Neural progenitor cell (in vitro differentiated cells): Measurements from ENCODE around the gene POU6F2. TPM values are rescaled to one million over a fixed set of nuclear protein-coding genes. Genes with fewer than 3 reads are reported as not detected.

Source experiments
- DNase-seq: peaks from one replicate; pipeline ENCODE4 v3.0.0-alpha.2; 2016; ENCODE audit warnings: low spot score
- H2AFZ ChIP-seq: fragments of 200-600 bp; sonication (generic); replicated peaks from 2 replicates; pipeline ENCODE4 v1.6.1; 2016; ENCODE audit warnings: antibody characterized with exemption
- H3F3A ChIP-seq: fragments of 200-600 bp; sonication (generic); 2 replicates; pipeline ENCODE4 v1.6.1; 2016; ENCODE audit warnings: antibody characterized with exemption, low read depth
- H3K27ac ChIP-seq: fragments of 200-600 bp; sonication (generic); 2 replicates; pipeline ENCODE4 v1.5.1; 2016; ENCODE audit warnings: mild to moderate bottlenecking
- H3K27me3 ChIP-seq: fragments of 200-600 bp; sonication (generic); 2 replicates; pipeline ENCODE4 v1.6.1; 2016; ENCODE audit warnings: mild to moderate bottlenecking, moderate library complexity
- H3K36me3 ChIP-seq: fragments of 200-600 bp; sonication (generic); 2 replicates; pipeline ENCODE4 v1.5.1; 2016
- H3K4me1 ChIP-seq: fragments of 200-600 bp; sonication (generic); 2 replicates; pipeline ENCODE4 v1.6.1; 2016; ENCODE audit warnings: mixed run types
- H3K4me2 ChIP-seq: fragments of 200-600 bp; sonication (generic); 2 replicates; pipeline ENCODE4 v1.6.1; 2016
- H3K4me3 ChIP-seq: fragments of 200-600 bp; sonication (generic); 2 replicates; pipeline ENCODE4 v1.5.1; 2016
- H3K79me2 ChIP-seq: fragments of 200-600 bp; sonication (generic); 2 replicates; pipeline ENCODE4 v1.6.1; 2016; ENCODE audit warnings: low read depth
- H3K9ac ChIP-seq: fragments of 200-600 bp; sonication (generic); 2 replicates; pipeline ENCODE4 v1.6.1; 2016
- H3K9me3 ChIP-seq: fragments of 200-600 bp; sonication (generic); 2 replicates; pipeline ENCODE4 v1.5.1; 2016; ENCODE audit warnings: low read depth
- H4K20me1 ChIP-seq: fragments of 200-600 bp; sonication (generic); 2 replicates; pipeline ENCODE4 v1.6.1; 2016; ENCODE audit warnings: low read depth
- H3K27ac Mint-ChIP-seq: 3 replicates; pipeline ENCODE4 v1.8.0; 2021; ENCODE audit warnings: mixed read lengths
- H3K27me3 Mint-ChIP-seq: 2 replicates; pipeline ENCODE4 v1.8.0; 2022; ENCODE audit warnings: low read depth, mild to moderate bottlenecking, inconsistent platforms, moderate library complexity, mixed read lengths; ENCODE audit not compliant: insufficient read depth
- H3K36me3 Mint-ChIP-seq: 3 replicates; pipeline ENCODE4 v1.8.0; 2021; ENCODE audit warnings: mixed read lengths
- H3K4me1 Mint-ChIP-seq: 3 replicates; pipeline ENCODE4 v1.8.0; 2021; ENCODE audit warnings: mixed read lengths
- H3K4me3 Mint-ChIP-seq: 3 replicates; pipeline ENCODE4 v1.8.0; 2021; ENCODE audit warnings: mild to moderate bottlenecking, moderate library complexity, mixed read lengths
- H3K9me3 Mint-ChIP-seq: 3 replicates; pipeline ENCODE4 v1.8.0; 2020; ENCODE audit warnings: mixed read lengths
- EZH2 ChIP-seq: fragments of 200-600 bp; sonication (generic); IDR thresholded peaks from 2 replicates; pipeline ENCODE4 v1.6.1; 2017; ENCODE audit warnings: antibody characterized with exemption, mild to moderate bottlenecking, moderate library complexity
- EZH2phosphoT487 ChIP-seq: fragments of 200-600 bp; sonication (generic); IDR thresholded peaks from 2 replicates; pipeline ENCODE4 v1.6.1; 2017; ENCODE audit warnings: antibody characterized with exemption
- total RNA-seq: library from RNA; depleted of rRNA; stranded (reverse); fragments of >200 nt; gene quantifications from 2 replicates; pipeline ENCODE4 v1.2.3, GENCODE V29; 2015; ENCODE audit warnings: low replicate concordance
- TF ChIP-seq, protein P1 (sequence below): fragments of 200-600 bp; sonication (generic); IDR thresholded peaks from 2 replicates; pipeline ENCODE4 v1.5.1; 2017; ENCODE audit warnings: antibody characterized with exemption, mild to moderate bottlenecking

Gene POU6F2
- total RNA-seq, 1 donor from 2014 or later: 3.4 TPM

DNA sequence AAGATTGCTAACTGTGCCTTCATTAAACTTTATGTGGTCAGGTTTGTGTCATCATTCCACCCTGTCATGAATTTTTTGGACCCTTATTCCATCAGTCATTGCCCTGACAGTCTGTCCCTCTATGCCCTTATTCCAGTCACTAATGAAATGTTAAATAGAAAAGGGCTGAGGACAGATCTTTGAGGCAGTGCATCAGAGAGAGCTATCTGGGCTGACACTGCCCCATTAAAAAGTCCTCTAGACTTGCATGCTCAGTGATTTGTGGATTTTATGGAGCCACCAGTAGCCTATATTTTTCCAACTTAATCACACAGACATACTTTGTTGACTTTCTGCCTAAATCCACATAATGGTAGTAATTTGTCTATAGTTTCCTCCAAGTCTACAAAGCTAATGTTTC is 323.8 kb downstream of the POU6F2 start:
- no peak overlapping the region for H3K9ac ChIP-seq
- H3K9me3 Mint-ChIP-seq: peaks cover 11% of the 10 kb centered on the region
- TF ChIP-seq EZH2phosphoT487: no peak
- H3K36me3 Mint-ChIP-seq: no peaks in the 10 kb centered on the region
- H2AFZ ChIP-seq: no peak overlapping the region
- no peaks in the 10 kb centered on the region for H3K27me3 ChIP-seq
- H3K36me3 ChIP-seq: no peaks in the 10 kb centered on the region
- no peaks in the 10 kb centered on the region for H3K4me1 ChIP-seq
- no peaks in the 10 kb centered on the region for H4K20me1 ChIP-seq
- H3F3A ChIP-seq: no peaks in the 10 kb centered on the region
- DNase-seq: no peak
- H3K27ac Mint-ChIP-seq: no peak overlapping the region
- H3K4me3 Mint-ChIP-seq: no peak overlapping the region
- H3K4me1 Mint-ChIP-seq: no peaks in the 10 kb centered on the region
- peaks cover 3% of the 10 kb centered on the region for H3K9me3 ChIP-seq
- no peak overlapping the region for H3K4me3 ChIP-seq
- H3K27me3 Mint-ChIP-seq: peaks cover 4% of the 10 kb centered on the region
- H3K4me2 ChIP-seq: no peak overlapping the region
- H3K79me2 ChIP-seq: no peaks in the 10 kb centered on the region
- no peak overlapping the region for H3K27ac ChIP-seq

DNA sequence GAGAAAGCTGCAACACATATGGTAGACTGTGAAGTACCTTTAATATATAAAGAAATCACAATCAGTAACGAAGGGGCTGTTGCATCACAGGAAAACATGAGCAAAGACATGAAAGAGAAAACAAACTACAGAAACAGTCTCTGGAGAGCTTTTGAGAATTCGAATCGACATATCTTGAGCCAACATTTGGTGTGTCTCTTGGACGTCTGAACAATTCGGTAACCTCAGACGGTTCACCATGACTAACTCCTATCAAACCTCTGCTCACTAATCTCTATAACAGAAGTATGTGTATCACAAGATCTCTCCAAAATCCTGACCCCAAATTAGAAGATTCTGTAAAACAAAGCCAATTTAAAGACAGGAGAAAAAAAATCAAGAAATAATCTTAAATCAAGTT is 326.5 kb downstream of the POU6F2 start:
- Mint-ChIP-seq H3K27me3 (no peaks in the 10 kb centered on the region), H3K36me3 (no peaks in the 10 kb centered on the region), H3K4me3 (no peak overlapping the region), H3K27ac (no peak overlapping the region), H3K9me3 (no peaks in the 10 kb centered on the region), H3K4me1 (no peaks in the 10 kb centered on the region)
- H3F3A ChIP-seq: no peaks in the 10 kb centered on the region
- H3K79me2 ChIP-seq: no peaks in the 10 kb centered on the region
- no peak overlapping the region for H3K4me2 ChIP-seq
- no peaks in the 10 kb centered on the region for H4K20me1 ChIP-seq
- no peaks in the 10 kb centered on the region for H3K9me3 ChIP-seq
- no peak for DNase-seq
- no peaks in the 10 kb centered on the region for H3K36me3 ChIP-seq
- TF ChIP-seq, protein P1, sequence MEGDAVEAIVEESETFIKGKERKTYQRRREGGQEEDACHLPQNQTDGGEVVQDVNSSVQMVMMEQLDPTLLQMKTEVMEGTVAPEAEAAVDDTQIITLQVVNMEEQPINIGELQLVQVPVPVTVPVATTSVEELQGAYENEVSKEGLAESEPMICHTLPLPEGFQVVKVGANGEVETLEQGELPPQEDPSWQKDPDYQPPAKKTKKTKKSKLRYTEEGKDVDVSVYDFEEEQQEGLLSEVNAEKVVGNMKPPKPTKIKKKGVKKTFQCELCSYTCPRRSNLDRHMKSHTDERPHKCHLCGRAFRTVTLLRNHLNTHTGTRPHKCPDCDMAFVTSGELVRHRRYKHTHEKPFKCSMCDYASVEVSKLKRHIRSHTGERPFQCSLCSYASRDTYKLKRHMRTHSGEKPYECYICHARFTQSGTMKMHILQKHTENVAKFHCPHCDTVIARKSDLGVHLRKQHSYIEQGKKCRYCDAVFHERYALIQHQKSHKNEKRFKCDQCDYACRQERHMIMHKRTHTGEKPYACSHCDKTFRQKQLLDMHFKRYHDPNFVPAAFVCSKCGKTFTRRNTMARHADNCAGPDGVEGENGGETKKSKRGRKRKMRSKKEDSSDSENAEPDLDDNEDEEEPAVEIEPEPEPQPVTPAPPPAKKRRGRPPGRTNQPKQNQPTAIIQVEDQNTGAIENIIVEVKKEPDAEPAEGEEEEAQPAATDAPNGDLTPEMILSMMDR: no peak
- TF ChIP-seq EZH2phosphoT487 (no peak), EZH2 (no peak)
- no peaks in the 10 kb centered on the region for H3K4me1 ChIP-seq
- no peak overlapping the region for H3K9ac ChIP-seq
- no peaks in the 10 kb centered on the region for H3K27me3 ChIP-seq
- no peak overlapping the region for H3K27ac ChIP-seq
- no peak overlapping the region for H3K4me3 ChIP-seq
- H2AFZ ChIP-seq: no peak overlapping the region

DNA sequence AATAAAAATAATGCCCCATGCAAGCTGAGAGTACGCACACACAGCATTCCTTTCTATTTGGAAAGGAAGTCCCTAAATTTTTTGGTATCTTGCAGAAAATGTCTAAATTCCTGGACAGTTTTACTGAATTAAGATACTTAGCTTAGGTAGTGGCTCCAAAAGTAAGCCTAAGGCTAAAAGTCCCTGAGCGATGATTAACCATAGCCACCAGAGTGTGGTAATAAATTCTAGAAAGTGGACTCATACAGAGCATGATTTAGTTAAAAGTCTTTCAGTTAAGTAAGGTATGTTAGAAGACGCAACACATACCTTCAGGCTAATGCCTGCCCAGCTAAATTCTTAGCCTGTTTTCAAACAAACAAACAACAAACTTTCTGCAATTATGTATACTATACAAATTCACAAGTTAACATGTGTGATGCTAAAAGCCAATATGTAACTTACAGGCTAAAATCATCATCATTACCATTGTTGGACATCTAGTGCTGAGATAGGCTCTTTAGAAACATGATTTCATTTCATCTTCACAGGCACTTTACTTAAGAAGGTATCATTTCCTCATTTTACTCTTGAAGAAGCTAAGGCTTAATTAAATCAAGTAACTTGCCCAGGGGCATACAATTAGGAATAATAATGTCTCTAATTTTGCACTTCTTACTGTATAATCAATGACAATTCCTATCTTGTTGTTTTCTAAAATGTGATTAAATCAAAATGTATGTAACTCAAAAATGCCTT is 327.1 kb downstream of the POU6F2 start:
- Mint-ChIP-seq H3K4me1 (peaks cover 2% of the 10 kb centered on the region), H3K27ac (no peak overlapping the region), H3K27me3 (no peaks in the 10 kb centered on the region), H3K36me3 (no peaks in the 10 kb centered on the region), H3K4me3 (no peak overlapping the region), H3K9me3 (no peaks in the 10 kb centered on the region)
- no peaks in the 10 kb centered on the region for H3K9me3 ChIP-seq
- H3K4me1 ChIP-seq: no peaks in the 10 kb centered on the region
- H3K4me3 ChIP-seq: no peak overlapping the region
- no peaks in the 10 kb centered on the region for H4K20me1 ChIP-seq
- H3K79me2 ChIP-seq: no peaks in the 10 kb centered on the region
- H3K9ac ChIP-seq: no peak overlapping the region
- no peak overlapping the region for H2AFZ ChIP-seq
- H3K27ac ChIP-seq: no peak overlapping the region
- H3K36me3 ChIP-seq: no peaks in the 10 kb centered on the region
- TF ChIP-seq, protein P1: no peak
- no peak for TF ChIP-seq EZH2
- TF ChIP-seq EZH2phosphoT487: no peak
- no peak overlapping the region for H3K4me2 ChIP-seq
- no peaks in the 10 kb centered on the region for H3F3A ChIP-seq
- H3K27me3 ChIP-seq: no peaks in the 10 kb centered on the region
- DNase-seq: no peak

DNA sequence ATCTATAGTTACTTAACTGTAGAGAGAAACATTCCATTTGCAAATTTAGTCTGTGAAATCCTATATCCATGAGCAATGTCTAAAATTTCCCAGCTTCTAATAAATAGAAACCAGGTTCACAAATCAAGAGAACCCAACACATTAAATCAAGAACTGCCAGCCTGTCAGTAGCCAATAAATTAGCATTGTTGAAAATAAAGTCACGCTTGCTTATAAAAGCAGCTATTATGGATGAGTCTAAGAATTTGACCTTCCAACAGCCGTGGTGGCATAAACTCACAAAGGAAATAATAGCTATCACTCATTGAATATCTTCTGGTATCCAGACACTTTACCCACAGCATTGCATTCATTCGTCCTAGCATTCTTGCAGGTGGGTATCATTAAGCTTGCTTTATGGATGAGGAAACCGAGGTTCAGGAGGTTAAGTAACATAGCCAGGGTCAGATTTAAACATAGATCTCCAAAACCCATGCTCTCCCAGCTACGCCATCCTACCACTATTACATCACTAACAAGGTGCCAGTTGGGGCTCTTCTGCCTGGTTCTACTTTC is 328.4 kb downstream of the POU6F2 start:
- no peak overlapping the region for H3K4me2 ChIP-seq
- H3F3A ChIP-seq: peaks cover 6% of the 10 kb centered on the region
- H3K79me2 ChIP-seq: no peaks in the 10 kb centered on the region
- Mint-ChIP-seq H3K27me3 (no peaks in the 10 kb centered on the region), H3K36me3 (no peaks in the 10 kb centered on the region), H3K4me1 (peaks cover 11% of the 10 kb centered on the region), H3K27ac (no peak overlapping the region), H3K4me3 (no peak overlapping the region), H3K9me3 (no peaks in the 10 kb centered on the region)
- H3K9ac ChIP-seq: no peak overlapping the region
- no peaks in the 10 kb centered on the region for H3K27me3 ChIP-seq
- DNase-seq: no peak
- H3K4me1 ChIP-seq: peaks cover 12% of the 10 kb centered on the region
- H3K36me3 ChIP-seq: no peaks in the 10 kb centered on the region
- no peaks in the 10 kb centered on the region for H4K20me1 ChIP-seq
- no peaks in the 10 kb centered on the region for H3K9me3 ChIP-seq
- H3K4me3 ChIP-seq: no peak overlapping the region
- no peak overlapping the region for H2AFZ ChIP-seq
- TF ChIP-seq EZH2phosphoT487 (no peak), EZH2 (no peak)
- TF ChIP-seq, protein P1: no peak
- no peak overlapping the region for H3K27ac ChIP-seq
